Esophagus squamous epithelium (tissue), 5 donors: ENCODE data around the gene TAF12. TPM values are rescaled to one million over a fixed set of nuclear protein-coding genes. Genes with fewer than 3 reads are reported as not detected.
A peak's percentile ranks its signal among the peaks of the same experiment; 100 is the strongest.
"Not testable (repeated sequence)": the region's sequence is repeated elsewhere in the genome, so short reads cannot be mapped to it uniquely, and the experiment has no call there.

Experiments used
- DNase-seq: peaks from one replicate; lab custom pipeline; 2025; lab: John Stamatoyannopoulos, UW
- H3K27ac ChIP-seq, 4 donors: fragments of 200-600 bp; sonication (generic); one replicate each; pipeline ENCODE4 v1.5.1; 2016 to 2019; ENCODE audit warnings: mild to moderate bottlenecking in 1 of 4
- H3K27me3 ChIP-seq, 4 donors: fragments of 200-600 bp; sonication (generic); 1 replicate in 3 of 4; 2 replicates in 1 of 4; pipeline versions ENCODE4 v1.5.1 to v1.6.0; 2017 to 2021; ENCODE audit warnings: antibody characterized with exemption in 1 of 4
- H3K36me3 ChIP-seq, 3 donors: fragments of 200-600 bp; sonication (generic); one replicate each; pipeline ENCODE4 v1.5.1; 2016 to 2019
- H3K4me1 ChIP-seq, 3 donors: fragments of 200-600 bp; sonication (generic); one replicate each; pipeline ENCODE4 v1.5.1; 2017 to 2019
- H3K4me3 ChIP-seq, 4 donors: fragments of 200-600 bp; sonication (generic); 1 replicate in 3 of 4; 2 replicates in 1 of 4; pipeline ENCODE4 v1.5.1; 2016 to 2019; ENCODE audit warnings: mild to moderate bottlenecking in 2 of 4, moderate library complexity in 1 of 4
- H3K9me3 ChIP-seq, 3 donors: fragments of 200-600 bp; sonication (generic); one replicate each; pipeline ENCODE4 v1.5.1; 2016 to 2019
- POLR2A ChIP-seq, 4 donors: fragments of 450-650 bp; IDR thresholded peaks; one replicate each; pipeline ENCODE4 v1.6.1; 2017; ENCODE audit warnings: antibody characterized with exemption in 4 of 4, mild to moderate bottlenecking in 4 of 4, moderate library complexity in 3 of 4
- WGBS, 2 donors: methylation state at CpG; one replicate each; pipeline ENCODE4 v1.1.5; 2018; 5-methylcytosine and 5-hydroxymethylcytosine counted together
- intact Hi-C: fragments of 100-400 bp; cut with DNase I; formaldehyde crosslinking; loops from one replicate; pipeline ENCODE4 v1.15.0; 2022
- total RNA-seq, 4 donors: library from RNA; depleted of rRNA; stranded (reverse); fragments of >200 nt; gene quantifications; one replicate each; pipeline ENCODE4 v1.1.0, GENCODE V29; 2016
- TF ChIP-seq, protein P1 (sequence below), 6 experiments: fragments of 450-650 bp in 4 of 6; fragments of 200-600 bp in 2 of 6; sonication (generic) in 2 of 6; IDR thresholded peaks; one replicate each; pipeline ENCODE4 v1.5.1; 2016 to 2019; ENCODE audit warnings: antibody characterized with exemption in 6 of 6, mild to moderate bottlenecking in 4 of 6, moderate library complexity in 4 of 6
- donor health status: DM: yes; HTN: yes; CAD: no.

The TAF12 gene
- total RNA-seq, 4 donors from 2014 or later, result 7.6 to 20.1 (median 13.1) TPM

DNA sequence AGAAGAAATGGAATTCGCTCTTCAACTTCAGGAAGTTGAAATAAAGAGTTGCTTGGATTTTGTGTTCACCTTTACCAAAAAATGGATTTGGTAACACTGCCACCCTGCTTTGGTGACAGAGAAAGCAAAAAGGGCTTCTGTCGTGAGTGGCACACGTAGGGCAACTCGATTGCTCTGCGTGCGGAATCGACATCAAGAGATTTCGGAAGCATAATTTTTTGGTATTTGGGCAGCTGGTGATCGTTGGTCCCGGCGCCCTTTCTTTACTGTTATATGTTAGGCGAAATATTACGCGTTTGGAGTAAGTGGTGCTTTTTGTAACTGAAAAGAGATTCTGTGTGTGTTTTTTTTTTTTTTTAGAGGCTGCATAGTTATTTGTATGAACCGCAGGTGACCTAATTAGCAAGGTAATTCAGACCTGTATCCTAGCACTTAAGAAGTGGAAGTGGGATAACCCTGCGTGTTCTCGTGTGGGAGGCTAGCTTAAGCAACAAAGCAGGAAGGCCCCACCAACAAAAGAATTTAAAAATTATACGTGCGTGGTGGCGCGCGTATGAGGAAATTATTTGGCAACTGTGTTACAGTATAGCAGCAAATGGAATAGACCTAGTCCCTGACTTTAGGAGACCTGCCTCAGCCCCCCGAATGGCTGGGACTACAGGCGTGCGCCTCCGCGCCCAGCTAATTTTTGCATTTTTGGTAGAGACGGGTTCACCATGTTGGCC is 5.8 kb upstream of the TAF12 start, which contains the start of gene RNU11:
Gene RNU11 (plus strand): TSS at position 127 of the 725 bp plus-strand sequence.
- 0 to 1% methylated on average over 27 to 28 of the region's 28 CpGs for WGBS, 2 donors
- DNase-seq, result peak; percentile 60
- Histone ChIP-seq H3K27me3 (no peaks in the 10 kb centered on the region), H3K27ac (peak within 1 kb of the TSS; percentile 82 to 95 (median 93)), H3K4me1 (peaks cover 13 to 49% (median 25%) of the 10 kb centered on the region in 3 donors), H3K4me3 (peak within 1 kb of the TSS; percentile 29 to 66 (median 44)), H3K9me3 (no peaks in the 10 kb centered on the region), H3K36me3 (no peaks in the 10 kb centered on the region)
- intact Hi-C loops, result no loop called here
- peak; percentile 91 to 100 (median 100) for TF ChIP-seq POLR2A (IDR thresholded peaks at IDR 0.05)
- TF ChIP-seq, protein P1, sequence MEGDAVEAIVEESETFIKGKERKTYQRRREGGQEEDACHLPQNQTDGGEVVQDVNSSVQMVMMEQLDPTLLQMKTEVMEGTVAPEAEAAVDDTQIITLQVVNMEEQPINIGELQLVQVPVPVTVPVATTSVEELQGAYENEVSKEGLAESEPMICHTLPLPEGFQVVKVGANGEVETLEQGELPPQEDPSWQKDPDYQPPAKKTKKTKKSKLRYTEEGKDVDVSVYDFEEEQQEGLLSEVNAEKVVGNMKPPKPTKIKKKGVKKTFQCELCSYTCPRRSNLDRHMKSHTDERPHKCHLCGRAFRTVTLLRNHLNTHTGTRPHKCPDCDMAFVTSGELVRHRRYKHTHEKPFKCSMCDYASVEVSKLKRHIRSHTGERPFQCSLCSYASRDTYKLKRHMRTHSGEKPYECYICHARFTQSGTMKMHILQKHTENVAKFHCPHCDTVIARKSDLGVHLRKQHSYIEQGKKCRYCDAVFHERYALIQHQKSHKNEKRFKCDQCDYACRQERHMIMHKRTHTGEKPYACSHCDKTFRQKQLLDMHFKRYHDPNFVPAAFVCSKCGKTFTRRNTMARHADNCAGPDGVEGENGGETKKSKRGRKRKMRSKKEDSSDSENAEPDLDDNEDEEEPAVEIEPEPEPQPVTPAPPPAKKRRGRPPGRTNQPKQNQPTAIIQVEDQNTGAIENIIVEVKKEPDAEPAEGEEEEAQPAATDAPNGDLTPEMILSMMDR (IDR thresholded peaks at IDR 0.05), result peak in 2 of 6 experiments; percentile 17 to 43

DNA sequence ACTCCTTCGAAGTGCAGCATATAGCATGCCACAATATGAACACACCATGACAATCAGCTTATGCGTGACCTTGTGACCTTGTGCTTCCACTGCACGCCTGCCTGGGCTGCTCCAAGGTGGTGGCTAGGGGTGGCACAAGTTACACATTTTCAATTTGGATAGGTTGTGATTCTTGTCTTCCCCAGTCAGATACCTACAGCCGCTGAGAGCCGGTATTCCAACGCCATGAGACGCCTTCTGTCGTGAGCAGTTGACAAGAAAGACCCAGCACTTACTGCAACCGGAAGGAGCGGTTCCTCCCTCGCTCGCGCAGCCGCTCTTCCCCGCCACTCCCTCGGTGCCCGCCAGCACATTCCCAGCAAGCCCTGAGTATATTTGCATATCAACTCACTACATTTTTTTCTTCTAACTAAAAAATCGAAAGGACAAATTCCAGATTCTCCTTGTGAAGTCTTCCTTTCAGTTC is 5.2 kb upstream of the TAF12 start:
- Histone ChIP-seq H3K9me3 (no peaks in the 10 kb centered on the region), H3K27me3 (no peaks in the 10 kb centered on the region), H3K4me3 (peak overlapping the region; percentile 12 to 66 (median 44)), H3K4me1 (peaks cover 13 to 51% (median 25%) of the 10 kb centered on the region in 3 donors), H3K36me3 (no peaks in the 10 kb centered on the region), H3K27ac (peak overlapping the region; percentile 82 to 95 (median 93))
- DNase-seq, result peak; percentile 53
- TF ChIP-seq, protein P1 (IDR thresholded peaks at IDR 0.05), result peak in 1 of 6 experiments; percentile 5
- TF ChIP-seq POLR2A (IDR thresholded peaks at IDR 0.05), result no peak
- intact Hi-C loops, result no loop called here
- 1 to 3% methylated on average over 18 of the region's 18 CpGs for WGBS, 2 donors

DNA sequence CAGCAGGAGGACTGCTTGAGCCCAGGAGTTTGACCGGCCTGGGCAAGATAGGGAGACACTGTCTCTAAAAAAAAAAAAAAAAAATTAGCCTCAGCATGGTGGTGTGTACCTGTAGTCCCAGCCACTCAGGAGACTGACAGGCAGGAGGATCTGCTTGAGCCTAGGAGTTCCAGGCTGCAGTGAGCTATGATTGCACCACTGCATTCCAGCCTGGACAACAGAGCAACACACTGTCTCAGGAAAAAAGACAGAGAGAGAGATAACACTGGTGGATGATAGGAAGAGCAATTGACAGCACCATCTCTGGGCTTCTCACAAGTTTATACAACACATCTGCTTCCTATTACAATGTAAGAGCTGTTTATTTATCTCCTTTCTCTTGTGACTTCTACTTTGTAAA is 3.2 kb upstream of the TAF12 start:
- no peaks in the 10 kb centered on the region for H3K9me3 ChIP-seq
- DNase-seq, result no peak
- peaks cover 19 to 62% (median 33%) of the 10 kb centered on the region in 3 donors for H3K4me1 ChIP-seq
- H3K27ac ChIP-seq, result no peak overlapping the region
- intact Hi-C loops, result no loop called here
- H3K4me3 ChIP-seq, result no peak overlapping the region
- WGBS, 2 donors, result 89 to 100% methylated on average over 1 of the region's 1 CpG
- TF ChIP-seq, protein P1 (IDR thresholded peaks at IDR 0.05), result no peak
- no peak for TF ChIP-seq POLR2A (IDR thresholded peaks at IDR 0.05)
- no peaks in the 10 kb centered on the region for H3K36me3 ChIP-seq
- no peaks in the 10 kb centered on the region for H3K27me3 ChIP-seq

DNA sequence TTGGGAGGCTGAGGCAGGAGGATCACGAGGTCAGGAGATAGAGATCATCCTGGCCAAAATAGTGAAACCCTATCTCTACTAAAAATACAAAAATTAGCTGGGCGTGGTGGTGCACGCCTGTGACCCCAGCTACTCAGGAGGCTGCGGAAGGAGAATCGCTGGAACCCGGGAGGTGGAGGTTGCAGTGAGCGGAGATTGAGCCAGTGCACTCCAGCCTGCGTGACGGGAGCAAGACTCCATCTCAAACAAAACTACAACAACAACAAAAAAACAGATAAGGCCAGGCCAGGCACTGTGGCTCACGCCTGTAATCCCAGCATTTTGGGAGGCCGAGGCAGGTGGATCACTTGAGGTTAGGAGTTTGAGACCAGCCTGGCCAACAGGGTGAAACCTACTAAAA is 2.5 kb upstream of the TAF12 start:
- H3K27ac ChIP-seq, H3K27me3 ChIP-seq, intact Hi-C loops, DNase-seq, H3K4me3 ChIP-seq, H3K36me3 ChIP-seq, H3K9me3 ChIP-seq: not testable (repeated sequence)
- 89 to 98% methylated on average over 8 to 10 of the region's 11 CpGs for WGBS, 2 donors
- peaks cover 19 to 69% (median 36%) of the 10 kb centered on the region in 3 donors for H3K4me1 ChIP-seq

DNA sequence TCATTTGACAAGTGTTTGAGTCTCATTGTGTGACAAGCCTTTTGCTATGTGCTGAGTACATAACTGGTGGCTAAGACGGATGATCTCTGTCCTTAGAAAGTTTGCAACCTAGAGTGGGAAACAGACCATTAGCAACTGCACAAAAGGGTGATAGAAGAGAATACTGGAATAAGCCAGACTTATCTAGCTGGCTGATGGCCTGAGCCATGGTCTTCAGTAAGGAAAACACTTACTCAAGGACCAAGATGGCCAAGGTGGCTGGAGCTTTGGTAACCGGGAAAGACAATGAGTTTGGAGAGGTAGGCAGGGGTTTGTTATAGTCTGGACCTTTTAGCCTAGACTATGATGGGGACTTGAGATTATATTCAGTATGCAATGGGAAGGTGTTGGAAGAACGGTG is 1.6 kb upstream of the TAF12 start:
- peaks cover 19 to 75% (median 36%) of the 10 kb centered on the region in 3 donors for H3K4me1 ChIP-seq
- peak overlapping the region; percentile 88 to 95 (median 92) for H3K27ac ChIP-seq
- DNase-seq, result no peak
- intact Hi-C loops, result no loop called here
- TF ChIP-seq, protein P1 (IDR thresholded peaks at IDR 0.05), result no peak
- no peak for TF ChIP-seq POLR2A (IDR thresholded peaks at IDR 0.05)
- WGBS, 2 donors, result 63 to 90% methylated on average over 3 of the region's 3 CpGs
- H3K4me3 ChIP-seq, result no peak overlapping the region
- H3K27me3 ChIP-seq, result no peaks in the 10 kb centered on the region
- no peaks in the 10 kb centered on the region for H3K36me3 ChIP-seq
- H3K9me3 ChIP-seq, result no peaks in the 10 kb centered on the region
